HG03565 (cell line): ENCODE results near the gene PLEKHG5.

Experiments used
- ATAC-seq: cut with Tn5 transposase; IDR thresholded peaks from one replicate; pipeline ENCODE4 v1.9.1; 2021; ENCODE audit warnings: mild to moderate bottlenecking, moderate library complexity; ENCODE audit not compliant: unreplicated experiment

PLEKHG5 gene

GRCh38 chr1:6427441-6428390, 63.8 kb downstream of the PLEKHG5 start:
- ATAC-seq = no peak

GRCh38 chr1:6426972-6427350, 64.5 kb downstream of the PLEKHG5 start:
- ATAC-seq = no peak

- ATAC-seq = no peak
These were observed 65.0 kb downstream of the PLEKHG5 start for GRCh38 chr1:6426277-6426971.

- ATAC-seq = no peak
These were observed 65.8 kb downstream of the PLEKHG5 start for GRCh38 chr1:6425658-6426057.

GRCh38 chr1:6424619-6425593, 66.6 kb downstream of the PLEKHG5 start, which contains the start of gene ESPN:
Gene ESPN (plus strand): TSS chr1:6424776. CDS start chr1:6424956, 180 bp downstream.
- no peak for ATAC-seq

DNA sequence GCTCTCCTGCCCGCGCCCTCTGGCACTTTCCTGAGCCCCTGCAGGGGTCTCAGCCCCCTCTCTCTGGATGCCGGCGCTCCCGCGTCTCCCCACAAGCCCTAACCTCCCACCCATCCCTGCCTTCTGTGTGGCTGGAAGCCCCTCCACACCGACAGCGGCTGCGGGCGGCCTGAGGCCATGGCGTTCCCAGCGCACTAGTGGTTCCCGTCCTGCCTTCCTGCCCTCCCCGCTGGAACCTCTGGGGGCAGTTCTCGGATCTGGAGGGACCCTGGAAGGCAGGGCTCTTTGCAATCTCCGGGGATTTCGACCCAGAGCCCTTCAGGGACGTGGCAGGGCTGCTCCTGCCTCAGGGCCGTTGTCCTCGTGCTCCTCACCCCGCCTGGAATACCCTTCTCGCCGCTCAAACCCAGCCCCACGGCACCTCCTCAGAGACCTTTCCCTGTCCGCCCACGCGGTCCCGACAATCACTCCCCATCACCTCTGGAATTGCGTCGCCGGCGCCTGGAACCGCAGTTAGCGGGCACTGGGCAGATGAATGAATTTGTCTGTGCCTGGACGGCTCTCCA, 67.4 kb downstream of the PLEKHG5 start:
- no peak for ATAC-seq

- no peak for ATAC-seq
These were observed 68.0 kb downstream of the PLEKHG5 start for GRCh38 chr1:6423321-6423999.

DNA sequence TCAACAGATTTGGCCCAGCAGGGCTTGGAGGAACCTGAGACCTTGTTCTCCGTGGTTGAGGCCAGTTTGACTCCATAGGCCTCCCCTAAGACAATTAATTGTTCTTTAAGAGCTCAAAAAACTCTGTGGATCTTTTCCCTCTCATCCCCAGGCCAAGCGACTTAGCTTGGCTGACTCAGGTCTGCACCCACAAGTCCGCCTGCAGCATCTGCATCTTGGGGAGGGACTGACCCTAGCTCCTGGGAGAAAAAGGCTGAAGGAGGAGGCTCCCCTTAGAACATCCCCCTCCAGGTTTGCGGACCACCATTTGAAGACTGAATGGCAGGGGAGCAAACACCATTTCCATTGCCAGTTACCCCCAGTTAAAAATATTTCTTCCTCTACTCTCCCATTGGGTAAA, 70.2 kb downstream of the PLEKHG5 start:
- ATAC-seq = no peak

GRCh38 chr1:6420454-6421042, 70.9 kb downstream of the PLEKHG5 start:
- ATAC-seq = no peak

GRCh38 chr1:6419804-6420453, 71.5 kb downstream of the PLEKHG5 start, which contains the start of gene HES2:
Gene HES2 (minus strand): TSS chr1:6419919. CDS start chr1:6419820, 99 bp downstream.
- ATAC-seq = no peak

DNA sequence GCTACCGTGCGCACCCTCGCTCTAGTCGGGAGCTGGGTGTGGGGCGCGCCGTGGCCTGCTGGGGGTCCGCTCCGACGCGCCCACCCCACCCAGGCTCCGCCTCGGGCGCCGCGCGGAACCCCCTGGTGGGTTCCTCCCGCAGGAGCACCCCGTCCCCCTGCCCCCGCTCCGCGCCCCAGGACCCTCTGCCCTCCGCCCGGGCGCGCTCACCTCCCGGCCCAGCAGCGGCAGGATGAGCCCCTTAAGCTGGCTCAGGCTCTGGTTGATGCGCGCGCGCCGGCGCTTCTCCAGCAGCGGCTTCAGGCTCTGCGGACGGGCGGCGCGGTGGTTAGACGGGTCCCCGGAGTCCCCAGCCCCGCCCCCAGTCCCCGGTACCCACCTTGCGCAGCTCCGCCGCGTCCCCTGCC, 72.1 kb downstream of the PLEKHG5 start:
- ATAC-seq = no peak

DNA sequence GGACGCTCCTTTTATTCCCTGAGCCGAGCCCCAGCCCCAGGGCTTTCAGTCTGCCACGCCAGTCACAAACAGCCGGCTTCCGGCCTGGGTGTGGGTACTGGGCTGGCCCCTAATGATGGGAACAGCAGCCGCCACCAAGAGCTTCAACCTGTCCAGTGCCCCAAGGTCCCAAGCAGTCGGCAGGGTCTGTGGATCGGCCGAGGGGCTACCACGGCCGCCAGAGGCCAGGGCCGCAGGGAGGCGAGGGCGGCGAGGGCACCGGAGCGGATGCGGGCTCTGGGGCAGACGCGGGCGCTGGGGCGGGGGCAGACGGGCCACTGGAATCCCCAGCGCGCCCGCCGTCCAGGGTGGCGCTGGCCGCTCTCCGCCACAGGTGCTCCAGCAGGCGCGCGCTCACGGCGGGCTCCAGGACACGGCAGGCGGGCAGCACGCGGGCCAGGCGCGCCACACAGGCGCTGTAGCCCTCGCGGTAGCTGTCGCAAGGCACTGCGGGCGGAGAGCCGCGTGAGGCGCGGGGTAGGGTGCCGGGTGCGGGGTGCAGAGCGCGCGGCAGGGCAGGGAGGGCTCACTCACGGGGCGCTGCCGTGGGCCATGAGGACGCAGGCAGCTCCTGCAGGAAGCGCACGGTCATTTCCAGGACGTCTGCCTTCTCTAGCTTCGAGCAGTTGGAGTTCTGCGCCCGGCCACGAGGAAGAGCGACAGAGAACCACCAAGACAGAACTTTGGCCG, 72.6 kb downstream of the PLEKHG5 start:
- ATAC-seq = no peak

DNA sequence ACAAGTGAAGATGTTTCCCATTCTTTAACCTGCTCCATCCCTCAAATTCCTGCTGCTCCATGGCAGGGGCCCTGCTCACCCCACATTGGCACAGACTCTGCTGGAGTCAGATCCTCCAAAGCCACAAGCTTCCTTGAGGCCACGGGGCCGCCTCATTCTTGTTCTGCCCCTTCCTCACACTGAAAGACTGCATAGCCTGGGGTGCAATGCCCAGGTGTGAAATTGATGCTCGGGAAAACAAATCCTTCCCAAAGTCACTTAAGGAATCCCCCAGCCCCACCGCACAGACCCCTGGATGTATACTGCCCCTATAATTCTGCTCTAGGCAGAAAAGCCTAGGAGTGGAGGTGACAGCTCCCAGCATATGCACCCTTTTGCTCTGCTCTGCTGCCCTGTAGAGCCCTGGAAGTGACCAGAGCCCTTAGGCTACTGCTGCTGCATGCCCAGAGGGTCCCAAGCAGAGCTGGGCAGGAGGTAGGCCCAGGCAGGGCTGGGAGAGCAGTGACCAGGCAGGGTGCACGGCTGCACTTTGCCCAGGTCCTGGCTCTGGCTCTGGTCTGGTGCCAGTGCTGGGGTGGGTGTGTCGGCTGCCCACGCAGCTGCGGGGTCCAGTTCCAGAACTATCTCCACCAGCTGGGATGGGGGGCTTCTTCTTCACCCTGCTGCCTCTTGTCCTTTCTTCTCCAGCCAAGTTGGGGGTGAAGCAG, 73.4 kb downstream of the PLEKHG5 start:
- ATAC-seq = no peak
